Ureter (tissue), 1 donor: ENCODE measurements around the gene CYSTM1. TPM values are rescaled to one million over a fixed set of nuclear protein-coding genes. Genes with fewer than 3 reads are reported as not detected.

Source experiments
- DNase-seq: peaks from one replicate; pipeline ENCODE4 v3.0.0-alpha.2; 2020; ENCODE audit warnings: low spot score
- total RNA-seq: library from RNA; stranded (reverse); gene quantifications from one replicate; pipeline ENCODE4 v1.2.4, GENCODE V29; 2023
- donor health status: DM: yes; HTN: yes; CAD: no.

Gene CYSTM1
- total RNA-seq, 1 donor from 2014 or later, result 99.1 TPM

DNA sequence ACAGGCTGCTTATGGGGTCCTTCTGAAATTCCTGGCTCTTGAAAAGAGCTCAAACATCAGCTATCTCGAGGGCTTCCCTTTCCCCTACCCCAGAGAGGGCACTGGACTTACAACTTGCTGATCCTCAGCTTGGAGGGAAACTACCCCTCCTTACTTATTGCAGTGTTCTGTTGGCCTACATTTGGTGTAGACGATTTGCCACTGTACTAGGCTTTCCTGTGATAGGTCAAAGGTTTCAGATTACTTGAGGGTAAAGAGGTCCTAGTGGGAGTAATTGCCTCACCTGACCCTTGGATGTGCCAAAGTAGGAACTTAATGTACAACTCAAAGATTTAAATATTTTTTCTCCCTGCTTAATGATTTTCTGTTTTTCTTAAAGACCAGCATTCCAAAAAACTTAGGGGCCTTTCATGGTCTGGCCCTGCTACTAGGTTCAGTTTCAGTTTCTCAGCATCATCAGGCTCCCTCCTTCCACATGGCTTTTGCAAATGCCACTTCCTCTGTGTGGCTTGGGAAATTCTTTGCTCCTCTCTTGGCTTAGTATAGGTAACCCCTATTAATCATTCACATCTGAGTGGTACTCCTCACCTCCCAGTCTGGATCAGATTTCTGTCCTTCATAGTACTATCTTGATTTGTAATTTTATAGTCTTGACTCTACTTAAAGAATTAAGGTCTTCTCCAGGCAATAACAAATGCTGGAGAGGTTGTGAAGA lies 32.4 kb downstream of the CYSTM1 start:
- DNase-seq, result no peak

DNA sequence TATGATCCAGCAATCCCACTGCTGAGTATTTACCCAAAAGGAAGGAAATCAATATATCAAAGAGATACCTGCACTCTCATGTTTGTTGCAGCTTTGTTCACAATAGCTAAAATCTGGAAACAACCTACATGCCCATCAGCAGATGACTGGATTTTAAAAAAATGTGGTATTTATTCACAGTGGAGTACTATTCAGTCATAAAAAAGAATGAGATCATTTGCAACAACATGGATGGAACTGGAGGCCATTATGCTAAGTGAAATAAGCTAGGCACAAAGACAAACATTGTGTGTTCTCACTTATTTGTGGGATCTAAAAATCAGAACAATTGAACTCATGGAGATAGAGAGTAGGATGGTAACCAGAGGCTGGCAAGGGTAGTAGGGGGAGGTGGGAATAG lies 33.1 kb downstream of the CYSTM1 start:
- DNase-seq, result no peak

DNA sequence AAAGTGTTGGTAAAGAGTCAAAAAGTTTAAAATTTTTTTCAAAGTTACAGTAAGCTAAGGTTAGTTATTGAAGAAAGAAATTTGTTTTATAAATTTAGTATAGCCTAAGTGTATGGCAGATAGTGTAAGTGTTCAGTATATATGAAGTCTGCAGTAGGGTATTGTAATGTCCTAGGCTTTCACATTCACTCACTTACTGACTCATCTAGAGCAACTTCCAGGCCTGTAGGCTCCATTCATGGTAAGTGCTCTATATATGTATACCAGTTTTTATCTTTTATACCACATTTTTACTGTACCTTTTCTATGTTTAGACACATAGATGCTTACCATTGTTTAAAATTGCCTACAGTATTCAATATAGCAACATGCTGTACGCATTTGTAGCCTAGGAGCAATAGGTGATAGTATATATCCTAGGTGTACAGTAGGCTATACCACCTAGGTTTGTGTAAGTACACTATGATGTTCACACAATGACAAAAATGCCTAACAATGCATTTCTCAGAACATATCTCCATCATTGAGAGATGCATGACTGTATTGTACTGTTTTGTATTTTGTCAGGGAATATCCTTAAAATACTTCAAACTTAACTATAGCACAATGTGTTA lies 38.5 kb downstream of the CYSTM1 start:
- DNase-seq, result no peak

DNA sequence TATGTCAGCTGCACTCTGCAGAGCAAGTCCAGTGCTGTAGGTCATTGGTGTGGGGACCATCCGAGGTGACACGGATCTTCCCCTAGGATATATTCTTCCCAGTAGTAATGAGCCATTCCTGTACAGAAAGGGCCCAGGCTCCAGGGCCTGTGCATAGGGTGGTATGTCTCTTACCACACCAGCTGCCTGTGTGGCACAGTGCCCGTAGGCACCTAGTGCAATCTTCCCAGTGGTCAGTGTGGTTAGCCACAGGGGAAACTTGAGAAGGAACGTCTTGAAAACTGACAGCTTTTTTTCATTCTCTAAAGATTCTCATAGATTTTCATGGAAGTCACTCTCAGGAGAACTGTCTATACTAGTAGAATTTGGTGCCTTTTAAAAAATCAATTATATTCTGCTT lies 39.8 kb downstream of the CYSTM1 start:
- no peak for DNase-seq

DNA sequence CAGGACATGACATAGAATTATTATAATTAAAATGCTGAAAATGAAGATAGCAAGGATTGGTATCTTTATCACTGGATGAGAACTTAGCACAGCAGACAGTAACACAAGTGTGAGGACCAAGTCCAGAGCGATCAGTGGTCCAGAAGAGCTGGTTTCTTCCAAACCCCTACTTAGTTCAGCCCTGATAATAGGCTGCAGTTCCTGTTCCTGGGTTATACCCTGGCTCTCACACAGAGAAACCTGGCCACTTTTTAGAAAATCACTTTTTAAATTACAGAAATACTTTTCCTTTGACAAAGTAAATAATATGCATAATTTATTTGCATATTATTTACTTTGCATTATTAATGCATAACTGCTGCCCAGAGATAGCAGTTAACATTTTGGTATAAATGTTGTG lies 40.3 kb downstream of the CYSTM1 start:
- no peak for DNase-seq

DNA sequence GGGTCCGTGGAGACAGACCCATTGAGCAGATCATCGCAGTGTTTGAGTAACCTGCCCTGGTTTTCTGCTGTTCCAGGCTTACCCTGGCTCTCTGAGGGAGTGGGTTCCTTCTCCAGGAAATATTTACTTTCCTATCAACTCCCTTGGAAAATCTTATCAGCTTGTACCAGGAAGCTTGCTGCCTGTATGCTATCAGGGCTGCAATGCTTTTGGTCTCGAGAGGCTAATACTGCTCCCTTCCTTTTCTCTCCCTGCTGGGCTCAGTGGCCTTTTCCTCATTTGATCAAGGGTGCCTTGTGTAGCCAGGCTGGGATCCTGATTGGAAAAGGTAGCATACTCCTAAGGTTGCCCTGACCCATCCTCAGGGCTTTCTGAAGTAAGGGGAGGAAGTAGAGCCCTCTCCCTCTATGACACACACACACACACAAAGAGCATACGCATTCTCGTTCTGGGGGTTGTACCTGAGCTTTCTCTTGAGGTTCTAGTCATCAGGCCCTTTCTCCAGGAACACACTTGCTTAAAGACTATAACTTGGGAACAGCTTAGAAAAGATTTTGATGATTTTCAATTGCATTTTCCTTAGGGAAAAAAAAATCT lies 41.6 kb downstream of the CYSTM1 start:
- no peak for DNase-seq

DNA sequence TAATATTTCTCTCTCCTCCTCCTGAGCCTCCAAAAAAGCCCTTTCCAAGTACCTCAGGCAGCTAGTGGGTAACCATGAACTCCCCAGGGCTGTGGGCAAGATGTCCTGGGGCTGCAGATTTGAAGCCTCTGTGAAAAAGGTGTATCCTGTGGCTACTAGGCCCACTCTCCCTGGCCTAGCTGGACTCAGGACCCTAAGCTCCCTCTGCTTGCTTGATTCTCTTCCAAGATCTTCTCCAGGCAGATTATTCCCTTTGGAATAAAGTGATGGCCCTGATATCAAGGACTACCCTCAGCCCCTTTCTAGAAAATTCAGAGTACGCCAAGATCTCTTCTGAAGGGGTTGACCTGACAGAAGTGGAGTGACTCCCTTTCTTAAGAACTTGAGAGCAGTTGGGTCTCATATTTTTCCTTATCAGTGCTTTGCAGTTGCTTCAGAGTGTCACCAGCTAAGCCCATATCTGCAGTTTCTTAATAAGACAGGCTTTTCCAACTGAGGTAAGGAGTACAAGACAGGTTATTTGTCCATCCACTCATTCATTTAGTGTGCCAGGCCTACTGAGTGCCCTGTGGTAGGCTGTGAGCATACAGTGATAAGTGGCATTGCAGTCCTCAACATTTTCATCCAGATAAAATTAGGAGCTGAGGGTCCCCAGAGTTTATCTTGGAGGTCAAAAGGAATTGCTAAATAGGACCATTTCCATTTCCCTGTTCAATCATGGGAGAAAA lies 42.5 kb downstream of the CYSTM1 start:
- no peak for DNase-seq

DNA sequence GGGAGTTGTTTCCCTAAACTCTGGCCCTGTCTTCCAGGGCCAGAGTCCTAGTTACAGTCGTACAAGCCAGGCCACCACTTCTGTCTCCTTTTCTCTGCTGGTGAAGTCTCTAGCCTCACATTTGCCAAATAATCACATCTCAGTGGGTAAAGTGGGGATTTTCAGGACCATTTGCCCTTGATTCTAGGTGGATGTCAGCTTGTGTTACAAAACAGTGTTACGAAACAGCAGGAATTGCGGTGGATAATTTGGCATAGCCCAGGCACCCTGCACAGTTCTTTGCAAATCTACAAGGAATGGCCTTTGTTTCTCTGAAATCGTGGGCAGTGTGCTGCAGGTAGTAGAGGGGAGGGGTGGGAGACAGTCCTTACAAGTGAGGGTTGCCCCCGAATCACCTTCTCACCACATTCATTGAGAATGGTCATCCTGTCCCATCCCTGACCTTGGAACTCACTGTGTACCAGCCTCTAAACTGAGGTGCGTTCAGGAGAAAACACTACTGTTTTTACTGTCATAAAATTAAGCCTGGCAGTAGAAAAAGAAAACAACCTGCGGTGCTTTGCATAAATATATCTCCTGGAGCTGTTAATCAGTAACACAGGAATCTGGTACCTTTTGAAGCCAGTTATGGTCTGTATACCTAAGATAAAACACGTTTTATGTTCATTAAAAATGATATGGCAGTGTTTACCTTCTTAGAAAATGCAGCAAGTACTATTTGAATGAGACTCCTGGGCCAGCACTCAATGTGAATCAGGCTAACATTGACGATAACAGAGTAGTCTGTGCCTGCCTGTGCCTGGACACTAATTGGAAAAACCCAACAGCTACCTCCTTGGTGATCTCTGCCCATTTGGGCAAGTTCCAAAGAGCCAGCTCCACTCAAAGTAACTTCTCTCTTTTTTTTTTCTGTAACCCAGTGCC lies 44.3 kb downstream of the CYSTM1 start:
- no peak for DNase-seq

DNA sequence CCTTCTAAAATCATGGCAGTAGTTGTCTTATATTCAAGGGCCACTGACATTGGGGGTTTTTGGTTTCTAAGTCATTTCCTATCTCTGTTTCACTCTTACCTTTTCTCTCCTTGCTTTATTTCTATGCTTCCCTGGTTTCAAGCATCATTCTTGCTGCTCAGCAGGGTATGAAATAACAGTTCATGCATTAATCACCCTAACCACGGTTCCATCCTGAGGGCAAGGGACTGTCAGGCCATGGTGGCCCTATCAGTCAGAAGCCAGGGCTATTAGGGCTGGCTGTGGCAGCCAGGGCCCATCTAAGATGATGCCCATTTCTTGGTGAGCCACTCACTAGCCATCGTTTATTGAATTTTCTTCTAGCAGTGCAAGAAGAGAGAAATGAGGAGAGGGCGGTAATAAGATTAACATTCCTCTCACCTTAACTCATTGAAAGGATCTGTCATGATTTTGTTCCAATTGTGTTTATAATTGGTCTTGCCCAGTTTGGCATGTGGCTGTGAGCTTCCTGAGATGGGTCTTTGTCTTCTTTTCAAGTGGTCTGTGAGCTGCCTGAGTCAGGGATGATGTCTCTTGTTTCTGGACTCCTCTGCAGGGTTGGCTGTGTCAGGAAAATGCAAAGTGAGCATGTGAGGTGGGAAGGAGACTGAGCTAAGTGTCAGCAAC lies 45.2 kb downstream of the CYSTM1 start:
- DNase-seq, result no peak

DNA sequence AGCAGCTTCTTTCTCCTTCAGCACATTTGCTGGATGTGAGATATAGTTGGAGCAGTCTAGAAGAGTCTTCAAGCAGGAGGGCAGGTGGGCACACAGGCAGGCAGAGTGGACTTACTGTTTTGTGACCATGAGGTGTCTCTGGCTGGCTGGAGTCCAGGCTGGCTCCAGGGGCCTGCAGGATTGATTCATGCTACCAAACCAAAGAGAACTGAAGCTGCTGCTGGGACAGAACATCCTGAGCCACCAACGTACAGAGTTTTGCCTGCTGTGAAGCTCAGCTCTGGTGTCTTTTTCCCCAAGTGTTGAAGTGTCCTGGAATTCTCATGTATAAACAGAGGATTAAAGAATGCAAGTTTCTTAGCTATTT lies 45.7 kb downstream of the CYSTM1 start:
- no peak for DNase-seq

DNA sequence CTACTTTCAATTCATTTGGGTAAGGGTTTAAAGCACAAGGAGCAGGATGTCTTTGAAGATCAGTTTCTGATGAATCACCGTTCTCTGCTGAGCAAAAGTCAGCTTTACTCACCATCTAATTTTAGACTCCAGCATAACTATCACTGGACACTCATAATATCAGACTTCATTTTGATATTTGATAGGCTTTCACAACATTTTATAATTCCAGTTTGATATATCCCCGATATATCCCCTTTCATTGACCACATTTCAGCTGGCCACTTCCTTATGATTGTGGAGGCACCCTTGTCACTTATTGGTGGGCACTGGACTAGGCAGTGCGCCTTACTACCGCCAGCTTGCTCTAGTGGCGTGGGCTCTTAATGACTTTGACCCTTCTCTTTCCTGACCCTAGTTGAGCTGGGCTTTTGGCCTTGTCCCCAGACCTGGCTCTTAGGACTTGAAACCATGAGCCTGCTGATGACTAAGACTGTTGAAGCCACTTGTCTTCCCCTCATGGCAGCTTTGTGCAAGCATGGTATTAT lies 46.8 kb downstream of the CYSTM1 start:
- no peak for DNase-seq

DNA sequence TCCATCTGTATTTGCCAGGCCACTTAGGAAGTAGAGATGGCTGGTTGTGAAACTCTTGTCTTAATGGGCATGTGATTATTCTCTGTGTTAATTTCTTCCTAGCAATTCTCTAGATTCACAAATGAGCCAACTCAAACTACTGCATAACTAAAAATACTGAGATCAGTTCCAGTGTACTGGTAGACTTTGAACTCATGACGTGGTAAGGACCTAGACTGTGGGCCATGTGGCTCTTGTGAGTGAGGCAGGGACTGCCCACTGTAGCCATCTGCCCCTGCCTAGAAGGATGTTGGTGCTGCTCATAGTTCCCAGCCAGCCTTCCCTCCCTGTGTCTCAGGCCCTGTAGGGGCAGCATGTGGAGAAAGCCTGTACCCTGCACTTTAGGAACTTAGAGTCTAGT lies 47.4 kb downstream of the CYSTM1 start:
- DNase-seq, result no peak

DNA sequence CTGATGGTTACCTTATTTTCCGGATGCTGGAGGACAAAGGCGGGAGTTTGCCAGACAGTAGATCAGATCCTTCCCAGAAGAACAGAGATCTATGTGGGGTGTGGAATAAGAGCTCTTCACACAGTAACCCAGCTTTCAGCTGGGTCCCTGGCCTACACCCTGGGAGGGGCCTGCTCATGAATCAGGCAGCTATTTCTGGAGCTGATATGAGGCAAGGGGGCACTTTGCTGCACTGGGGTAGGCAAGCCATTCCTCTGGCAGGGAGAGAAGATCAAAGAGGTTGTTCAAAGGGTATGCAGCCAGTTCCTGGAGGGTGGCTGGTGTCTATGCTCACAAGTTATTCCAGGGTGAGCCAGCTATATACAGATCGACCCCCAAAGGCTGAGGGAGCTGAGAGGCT lies 48.6 kb downstream of the CYSTM1 start:
- no peak for DNase-seq

DNA sequence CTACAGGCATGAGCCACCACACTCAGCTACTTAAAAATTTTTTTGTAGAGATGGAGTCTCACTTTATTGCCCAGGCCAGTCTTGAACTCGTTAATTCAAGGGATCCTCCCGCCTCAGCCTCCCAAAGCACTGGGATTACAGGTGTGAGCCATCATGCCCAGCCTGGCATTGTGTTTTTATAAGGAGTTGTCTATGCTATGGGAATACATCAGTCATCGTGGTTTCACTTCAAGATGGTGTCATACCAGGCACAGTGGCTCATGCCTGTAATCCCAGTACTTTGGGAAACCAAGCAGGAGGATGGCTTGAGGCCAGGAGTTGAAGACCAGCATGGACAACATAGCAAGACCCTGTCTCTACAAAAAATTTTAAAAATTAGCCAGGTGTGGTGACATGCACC lies 49.7 kb downstream of the CYSTM1 start:
- no peak for DNase-seq

DNA sequence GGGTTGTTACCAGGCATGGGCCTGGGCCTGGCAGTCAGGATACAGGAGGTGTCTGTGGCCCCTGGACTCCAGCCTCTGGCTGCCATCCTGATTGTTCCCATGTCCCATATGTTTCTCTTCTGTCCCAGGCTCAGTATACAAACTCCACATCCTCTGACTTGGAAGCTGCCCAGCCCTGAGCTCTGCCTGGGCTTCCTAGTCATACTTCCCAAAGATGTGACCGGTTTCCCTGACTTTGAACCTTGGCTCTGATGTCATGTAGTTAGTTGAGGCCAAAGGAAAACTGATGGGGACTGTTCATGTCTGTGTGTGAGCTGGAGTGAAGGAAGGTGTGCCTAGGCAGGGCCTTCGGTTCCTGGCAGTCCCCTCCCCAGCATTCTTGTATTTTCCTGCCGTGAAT lies 50.4 kb downstream of the CYSTM1 start:
- no peak for DNase-seq

DNA sequence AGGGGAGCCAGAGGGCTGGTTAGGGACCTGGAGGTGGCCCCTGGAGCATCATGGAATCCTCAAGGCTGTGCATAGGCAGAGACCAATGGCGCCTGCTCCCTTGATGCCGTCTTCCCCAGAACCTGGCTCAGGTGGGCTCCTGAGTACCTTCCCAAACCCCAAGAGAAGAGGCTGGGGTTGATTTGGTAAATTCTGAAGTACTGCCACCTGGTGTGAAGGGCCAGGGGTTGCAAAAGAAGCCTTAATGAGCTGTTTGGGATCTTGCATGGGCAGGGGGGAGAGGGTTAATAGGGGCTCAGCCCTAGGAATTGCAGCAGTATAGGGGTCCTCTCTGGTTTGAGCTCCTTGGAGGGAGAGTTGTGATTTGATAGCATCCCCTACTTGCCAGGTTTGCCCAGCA lies 52.1 kb downstream of the CYSTM1 start:
- no peak for DNase-seq

DNA sequence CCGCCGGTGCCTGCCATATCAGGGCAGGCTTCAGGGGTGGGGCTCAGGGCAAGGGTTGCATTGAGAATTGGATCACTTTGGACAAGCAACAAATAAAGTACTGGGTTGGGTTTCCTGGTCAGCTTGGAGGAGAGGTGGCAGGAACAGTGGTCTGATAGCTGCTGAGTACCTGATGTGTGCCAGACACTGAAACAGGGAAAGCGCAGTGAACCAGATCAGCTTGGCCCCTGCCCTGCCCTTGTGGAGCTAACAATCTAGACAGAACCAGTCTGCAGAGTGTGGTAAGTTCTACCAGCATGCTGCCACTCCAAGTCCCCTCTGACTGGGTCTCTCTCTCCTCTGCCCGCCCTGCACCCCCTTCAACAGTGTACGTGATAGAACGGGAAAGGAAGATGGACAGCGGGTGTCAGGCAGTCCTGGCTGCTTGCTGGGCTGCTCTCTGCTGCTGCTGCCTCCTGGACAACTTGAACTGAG lies 53.4 kb downstream of the CYSTM1 start:
- DNase-seq, result no peak

DNA sequence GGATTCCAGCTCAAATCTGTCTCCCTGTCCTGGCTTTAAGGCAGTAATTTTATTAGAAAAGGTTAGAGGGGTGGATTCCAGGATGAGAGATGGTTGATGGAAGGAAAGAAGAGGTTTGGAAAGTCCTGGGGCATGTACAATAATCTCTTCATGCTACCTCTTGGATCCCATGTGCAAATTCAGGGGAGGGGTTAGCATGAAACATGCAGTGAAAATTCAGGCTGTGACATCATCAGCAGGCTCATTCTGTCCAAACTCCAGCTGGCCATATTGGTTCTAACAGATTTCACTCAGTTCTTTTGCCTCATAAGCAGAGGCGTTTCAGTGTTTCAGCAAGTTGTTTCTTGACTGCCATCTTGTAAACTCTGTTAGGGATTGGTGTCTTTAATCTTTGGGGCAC lies 55.4 kb downstream of the CYSTM1 start:
- no peak for DNase-seq

DNA sequence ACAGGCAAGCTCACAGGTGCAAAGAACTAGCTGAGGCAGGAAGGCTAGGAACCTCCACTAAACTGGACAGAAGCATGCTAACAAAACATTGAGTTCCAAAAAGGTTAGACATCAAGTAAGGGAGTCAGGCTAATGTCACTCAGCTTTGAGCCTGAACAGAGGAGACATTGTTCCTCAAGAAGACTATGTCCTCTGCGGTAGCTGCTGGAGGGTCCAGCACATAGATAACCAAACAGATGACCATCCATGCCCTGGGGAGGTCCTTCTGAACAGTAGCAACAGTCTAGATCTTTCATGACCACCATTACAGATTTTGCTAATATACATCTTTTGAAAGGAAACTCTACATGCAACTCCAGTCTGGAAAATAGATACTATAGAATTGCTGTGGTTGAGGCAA lies 57.7 kb downstream of the CYSTM1 start:
- DNase-seq, result no peak

DNA sequence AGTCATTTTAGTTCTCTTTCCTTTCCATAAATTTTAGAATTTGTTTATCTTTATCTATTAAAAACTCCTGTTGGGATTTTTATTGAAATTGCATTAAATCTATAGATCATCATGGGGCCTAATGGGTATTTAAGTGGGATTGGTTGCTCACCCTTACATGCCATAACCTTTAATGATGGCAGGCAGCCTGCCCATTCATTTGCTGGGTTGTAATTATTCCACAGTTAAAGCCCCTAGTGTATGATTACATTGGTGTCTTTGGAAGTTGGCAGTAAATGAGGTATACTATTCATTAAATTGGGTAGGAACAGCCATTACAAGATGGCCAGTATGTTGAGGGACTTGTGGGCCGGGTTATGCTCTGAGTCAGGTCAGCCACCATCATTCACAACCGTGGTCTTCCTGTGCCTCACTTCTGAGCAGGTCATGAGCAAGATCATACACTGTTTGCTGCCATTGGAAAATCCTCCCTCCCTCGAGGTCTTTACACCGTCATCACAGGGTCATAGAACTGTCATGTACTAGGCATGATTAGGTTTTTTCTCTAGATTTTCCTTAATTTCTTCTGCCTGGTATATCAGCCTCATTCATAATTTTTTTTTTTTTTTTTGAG lies 59.5 kb downstream of the CYSTM1 start:
- no peak for DNase-seq
